Stimulated activated memory B cell treated with anti-CD40 and anti-IgM and Interleukin-4, amounts not matched to agents 10 μg/mL and 1 μg/mL and 100 μg/mL, for 72 hours (primary cell): Measurements from ENCODE around the gene CAPN11.
"Not testable (repeated sequence)": the region's sequence is repeated elsewhere in the genome, so short reads cannot be mapped to it uniquely, and the experiment has no call there.

Experiments
- ATAC-seq: fragments of 150-1000 bp; cut with Tn5 transposase; 2 replicates; pipeline ENCODE4 v1.10.0; 2021
- H3K27ac Mint-ChIP-seq: one replicate; pipeline ENCODE4 v1.8.0; 2022; ENCODE audit warnings: mild to moderate bottlenecking, mixed read lengths
- H3K27me3 Mint-ChIP-seq: one replicate; pipeline ENCODE4 v1.8.0; 2022; ENCODE audit warnings: mixed read lengths
- H3K36me3 Mint-ChIP-seq: one replicate; pipeline ENCODE4 v1.8.0; 2022; ENCODE audit warnings: mixed read lengths
- H3K4me1 Mint-ChIP-seq: one replicate; pipeline ENCODE4 v1.8.0; 2022; ENCODE audit warnings: mixed read lengths
- H3K4me3 Mint-ChIP-seq: one replicate; pipeline ENCODE4 v1.8.0; 2022; ENCODE audit warnings: mild to moderate bottlenecking, moderate library complexity, mixed read lengths
- H3K9me3 Mint-ChIP-seq: one replicate; pipeline ENCODE4 v1.8.0; 2022; ENCODE audit warnings: mixed read lengths

The CAPN11 gene

GRCh38 chr6:44143731-44144130, 14.9 kb upstream of the CAPN11 start:
- Mint-ChIP-seq H3K9me3 (no peaks in the 10 kb centered on the region), H3K4me3 (no peak overlapping the region), H3K4me1 (no peaks in the 10 kb centered on the region), H3K36me3 (peaks cover 64% of the 10 kb centered on the region), H3K27ac (no peak overlapping the region), H3K27me3 (no peaks in the 10 kb centered on the region)
- no peak for ATAC-seq

- H3K36me3 Mint-ChIP-seq: peaks cover 64% of the 10 kb centered on the region
- H3K4me3 Mint-ChIP-seq, H3K9me3 Mint-ChIP-seq, H3K27me3 Mint-ChIP-seq, ATAC-seq, H3K4me1 Mint-ChIP-seq, H3K27ac Mint-ChIP-seq: not testable (repeated sequence)
These were observed 14.1 kb upstream of the CAPN11 start for GRCh38 chr6:44144536-44144935.

GRCh38 chr6:44145839-44146238, 12.8 kb upstream of the CAPN11 start:
- peaks cover 11% of the 10 kb centered on the region for H3K4me1 Mint-ChIP-seq
- no peak overlapping the region for H3K4me3 Mint-ChIP-seq
- no peaks in the 10 kb centered on the region for H3K9me3 Mint-ChIP-seq
- peaks cover 59% of the 10 kb centered on the region for H3K36me3 Mint-ChIP-seq
- no peak for ATAC-seq
- no peak overlapping the region for H3K27ac Mint-ChIP-seq
- H3K27me3 Mint-ChIP-seq: no peaks in the 10 kb centered on the region

GRCh38 chr6:44146685-44147084, 11.9 kb upstream of the CAPN11 start:
- H3K9me3 Mint-ChIP-seq: no peaks in the 10 kb centered on the region
- H3K4me3 Mint-ChIP-seq: no peak overlapping the region
- H3K27me3 Mint-ChIP-seq: no peaks in the 10 kb centered on the region
- peaks cover 19% of the 10 kb centered on the region for H3K4me1 Mint-ChIP-seq
- peaks cover 50% of the 10 kb centered on the region for H3K36me3 Mint-ChIP-seq
- H3K27ac Mint-ChIP-seq: no peak overlapping the region
- no peak for ATAC-seq

GRCh38 chr6:44147256-44147655, 11.4 kb upstream of the CAPN11 start:
- H3K36me3 Mint-ChIP-seq: peaks cover 50% of the 10 kb centered on the region
- no peak for ATAC-seq
- H3K27me3 Mint-ChIP-seq: no peaks in the 10 kb centered on the region
- no peak overlapping the region for H3K27ac Mint-ChIP-seq
- H3K4me3 Mint-ChIP-seq: no peak overlapping the region
- H3K9me3 Mint-ChIP-seq: no peaks in the 10 kb centered on the region
- peaks cover 25% of the 10 kb centered on the region for H3K4me1 Mint-ChIP-seq

GRCh38 chr6:44148306-44148705, 10.3 kb upstream of the CAPN11 start:
- H3K27ac Mint-ChIP-seq: no peak overlapping the region
- H3K9me3 Mint-ChIP-seq: no peaks in the 10 kb centered on the region
- H3K36me3 Mint-ChIP-seq: peaks cover 43% of the 10 kb centered on the region
- no peaks in the 10 kb centered on the region for H3K27me3 Mint-ChIP-seq
- no peak for ATAC-seq
- no peak overlapping the region for H3K4me3 Mint-ChIP-seq
- peaks cover 25% of the 10 kb centered on the region for H3K4me1 Mint-ChIP-seq

GRCh38 chr6:44149369-44150012, 9.1 kb upstream of the CAPN11 start:
- no peak overlapping the region for H3K27ac Mint-ChIP-seq
- H3K27me3 Mint-ChIP-seq: no peaks in the 10 kb centered on the region
- no peaks in the 10 kb centered on the region for H3K9me3 Mint-ChIP-seq
- ATAC-seq: no peak
- H3K4me3 Mint-ChIP-seq: no peak overlapping the region
- peaks cover 34% of the 10 kb centered on the region for H3K36me3 Mint-ChIP-seq
- peaks cover 25% of the 10 kb centered on the region for H3K4me1 Mint-ChIP-seq

- Mint-ChIP-seq H3K36me3 (peaks cover 34% of the 10 kb centered on the region), H3K4me1 (peaks cover 25% of the 10 kb centered on the region), H3K9me3 (no peaks in the 10 kb centered on the region), H3K4me3 (peak overlapping the region; percentile 0), H3K27ac (peak overlapping the region; percentile 69), H3K27me3 (no peaks in the 10 kb centered on the region)
- ATAC-seq: peak; percentile 44
These were observed 8.2 kb upstream of the CAPN11 start for GRCh38 chr6:44150317-44150917.

- no peak overlapping the region for H3K4me3 Mint-ChIP-seq
- peaks cover 25% of the 10 kb centered on the region for H3K36me3 Mint-ChIP-seq
- peaks cover 25% of the 10 kb centered on the region for H3K4me1 Mint-ChIP-seq
- H3K27me3 Mint-ChIP-seq: no peaks in the 10 kb centered on the region
- H3K9me3 Mint-ChIP-seq: no peaks in the 10 kb centered on the region
- peak; percentile 75 for ATAC-seq
- H3K27ac Mint-ChIP-seq: peak overlapping the region; percentile 69
These were observed 7.1 kb upstream of the CAPN11 start for GRCh38 chr6:44151348-44152108.

GRCh38 chr6:44152109-44152461, 6.5 kb upstream of the CAPN11 start:
- no peak for ATAC-seq
- no peak overlapping the region for H3K4me3 Mint-ChIP-seq
- peaks cover 25% of the 10 kb centered on the region for H3K4me1 Mint-ChIP-seq
- H3K36me3 Mint-ChIP-seq: peaks cover 20% of the 10 kb centered on the region
- no peaks in the 10 kb centered on the region for H3K27me3 Mint-ChIP-seq
- H3K9me3 Mint-ChIP-seq: no peaks in the 10 kb centered on the region
- H3K27ac Mint-ChIP-seq: no peak overlapping the region

GRCh38 chr6:44152533-44152932, 6.1 kb upstream of the CAPN11 start:
- Mint-ChIP-seq H3K4me3 (no peak overlapping the region), H3K27me3 (no peaks in the 10 kb centered on the region), H3K36me3 (peaks cover 20% of the 10 kb centered on the region), H3K9me3 (no peaks in the 10 kb centered on the region), H3K27ac (no peak overlapping the region), H3K4me1 (peaks cover 25% of the 10 kb centered on the region)
- ATAC-seq: no peak

- no peaks in the 10 kb centered on the region for H3K9me3 Mint-ChIP-seq
- H3K27me3 Mint-ChIP-seq: no peaks in the 10 kb centered on the region
- H3K36me3 Mint-ChIP-seq: peaks cover 12% of the 10 kb centered on the region
- no peak overlapping the region for H3K27ac Mint-ChIP-seq
- ATAC-seq: no peak
- no peak overlapping the region for H3K4me3 Mint-ChIP-seq
- peaks cover 25% of the 10 kb centered on the region for H3K4me1 Mint-ChIP-seq
These were observed 4.6 kb upstream of the CAPN11 start for GRCh38 chr6:44154067-44154466.

GRCh38 chr6:44156494-44157151, 2.0 kb upstream of the CAPN11 start:
- ATAC-seq: no peak
- Mint-ChIP-seq H3K4me1 (peaks cover 13% of the 10 kb centered on the region), H3K27me3 (no peaks in the 10 kb centered on the region), H3K36me3 (no peaks in the 10 kb centered on the region), H3K27ac (no peak overlapping the region), H3K9me3 (no peaks in the 10 kb centered on the region), H3K4me3 (no peak overlapping the region)

GRCh38 chr6:44157152-44157521, 1.5 kb upstream of the CAPN11 start:
- no peak for ATAC-seq
- Mint-ChIP-seq H3K4me1 (peaks cover 13% of the 10 kb centered on the region), H3K27me3 (peaks cover 4% of the 10 kb centered on the region), H3K27ac (no peak overlapping the region), H3K9me3 (no peaks in the 10 kb centered on the region), H3K4me3 (no peak overlapping the region), H3K36me3 (no peaks in the 10 kb centered on the region)

GRCh38 chr6:44161997-44162338, 3.3 kb downstream of the CAPN11 start:
- peak; percentile 77 for ATAC-seq
- H3K27ac Mint-ChIP-seq: peak overlapping the region; percentile 76
- H3K4me1 Mint-ChIP-seq: peaks cover 24% of the 10 kb centered on the region
- no peaks in the 10 kb centered on the region for H3K9me3 Mint-ChIP-seq
- no peak overlapping the region for H3K4me3 Mint-ChIP-seq
- no peaks in the 10 kb centered on the region for H3K36me3 Mint-ChIP-seq
- H3K27me3 Mint-ChIP-seq: peaks cover 43% of the 10 kb centered on the region
